Measurements from ENCODE around the gene ZNF578.
"Not testable (repeated sequence)": the region's sequence is repeated elsewhere in the genome, so short reads cannot be mapped to it uniquely, and the experiment has no call there.

Gene ZNF578

GRCh38 chr19:52516191-52516590 is 62.8 kb downstream of the ZNF578 start:
- Histone ChIP-seq H3K4me1 (ENCODE audit: control insufficient read depth, insufficient read depth, low read length, unreplicated experiment) (no peaks in the 10 kb centered on the region), H3K27me3 (ENCODE audit: insufficient read depth, low read length) (no peaks in the 10 kb centered on the region), H3K4me3 (ENCODE audit: low read depth, low read length) (no peak overlapping the region), H3K27ac (ENCODE audit: low read depth, low read length) (no peak overlapping the region), H2AFZ (ENCODE audit: low read length, unreplicated experiment) (no peak overlapping the region), H3K79me2 (ENCODE audit: control insufficient read depth, insufficient read depth, low read length, unreplicated experiment) (no peaks in the 10 kb centered on the region), H3K36me3 (ENCODE audit: insufficient read depth, low read length) (no peaks in the 10 kb centered on the region)

GRCh38 chr19:52518646-52519045 is 65.3 kb downstream of the ZNF578 start:
- no peak overlapping the region for H2AFZ ChIP-seq (ENCODE audit: low read length, unreplicated experiment)
- no peaks in the 10 kb centered on the region for H3K4me1 ChIP-seq (ENCODE audit: control insufficient read depth, insufficient read depth, low read length, unreplicated experiment)
- H3K79me2 ChIP-seq (ENCODE audit: control insufficient read depth, insufficient read depth, low read length, unreplicated experiment) = no peaks in the 10 kb centered on the region
- no peaks in the 10 kb centered on the region for H3K27me3 ChIP-seq (ENCODE audit: insufficient read depth, low read length)
- H3K36me3 ChIP-seq (ENCODE audit: insufficient read depth, low read length) = no peaks in the 10 kb centered on the region
- no peak overlapping the region for H3K4me3 ChIP-seq (ENCODE audit: low read depth, low read length)
- no peak overlapping the region for H3K27ac ChIP-seq (ENCODE audit: low read depth, low read length)

- not testable (repeated sequence) for H3K27me3 ChIP-seq (ENCODE audit: insufficient read depth, low read length); H3K4me1 ChIP-seq (ENCODE audit: control insufficient read depth, insufficient read depth, low read length, unreplicated experiment); H3K79me2 ChIP-seq (ENCODE audit: control insufficient read depth, insufficient read depth, low read length, unreplicated experiment); H2AFZ ChIP-seq (ENCODE audit: low read length, unreplicated experiment); H3K36me3 ChIP-seq (ENCODE audit: insufficient read depth, low read length); H3K27ac ChIP-seq (ENCODE audit: low read depth, low read length); H3K4me3 ChIP-seq (ENCODE audit: low read depth, low read length)
Observed at GRCh38 chr19:52519175-52519574, 65.8 kb downstream of the ZNF578 start.

GRCh38 chr19:52520013-52520412 is 66.7 kb downstream of the ZNF578 start:
- no peak overlapping the region for H3K27ac ChIP-seq (ENCODE audit: low read depth, low read length)
- H3K4me3 ChIP-seq (ENCODE audit: low read depth, low read length) = no peak overlapping the region
- H3K27me3 ChIP-seq (ENCODE audit: insufficient read depth, low read length) = no peaks in the 10 kb centered on the region
- H2AFZ ChIP-seq (ENCODE audit: low read length, unreplicated experiment) = no peak overlapping the region
- no peaks in the 10 kb centered on the region for H3K36me3 ChIP-seq (ENCODE audit: insufficient read depth, low read length)
- H3K79me2 ChIP-seq (ENCODE audit: control insufficient read depth, insufficient read depth, low read length, unreplicated experiment) = no peaks in the 10 kb centered on the region
- no peaks in the 10 kb centered on the region for H3K4me1 ChIP-seq (ENCODE audit: control insufficient read depth, insufficient read depth, low read length, unreplicated experiment)

GRCh38 chr19:52522551-52522950 is 69.2 kb downstream of the ZNF578 start:
- Histone ChIP-seq H3K79me2 (ENCODE audit: control insufficient read depth, insufficient read depth, low read length, unreplicated experiment) (no peaks in the 10 kb centered on the region), H3K36me3 (ENCODE audit: insufficient read depth, low read length) (no peaks in the 10 kb centered on the region), H3K4me1 (ENCODE audit: control insufficient read depth, insufficient read depth, low read length, unreplicated experiment) (no peaks in the 10 kb centered on the region), H3K27ac (ENCODE audit: low read depth, low read length) (no peak overlapping the region), H3K4me3 (ENCODE audit: low read depth, low read length) (no peak overlapping the region), H2AFZ (ENCODE audit: low read length, unreplicated experiment) (no peak overlapping the region), H3K27me3 (ENCODE audit: insufficient read depth, low read length) (no peaks in the 10 kb centered on the region)

GRCh38 chr19:52524086-52524485 is 70.7 kb downstream of the ZNF578 start:
- Histone ChIP-seq H3K27ac (ENCODE audit: low read depth, low read length) (no peak overlapping the region), H3K4me1 (ENCODE audit: control insufficient read depth, insufficient read depth, low read length, unreplicated experiment) (peaks cover 5% of the 10 kb centered on the region), H3K79me2 (ENCODE audit: control insufficient read depth, insufficient read depth, low read length, unreplicated experiment) (peaks cover 13% of the 10 kb centered on the region), H3K27me3 (ENCODE audit: insufficient read depth, low read length) (no peaks in the 10 kb centered on the region), H3K4me3 (ENCODE audit: low read depth, low read length) (no peak overlapping the region), H2AFZ (ENCODE audit: low read length, unreplicated experiment) (no peak overlapping the region), H3K36me3 (ENCODE audit: insufficient read depth, low read length) (no peaks in the 10 kb centered on the region)

GRCh38 chr19:52527134-52527955 is 74.0 kb downstream of the ZNF578 start, which contains the start of gene ZNF808:
TSS of gene ZNF808 (plus strand) at chr19:52527668. CDS start at chr19:52543285, 15,617 bp downstream.
- Histone ChIP-seq H3K79me2 (ENCODE audit: control insufficient read depth, insufficient read depth, low read length, unreplicated experiment) (peaks cover 19% of the 10 kb centered on the region), H3K36me3 (ENCODE audit: insufficient read depth, low read length) (no peaks in the 10 kb centered on the region), H3K4me3 (ENCODE audit: low read depth, low read length) (peak within 1 kb of the TSS; percentile 95), H3K27ac (ENCODE audit: low read depth, low read length) (peak within 1 kb of the TSS; percentile 70; the same call in 1 of the 2 replicates), H3K4me1 (ENCODE audit: control insufficient read depth, insufficient read depth, low read length, unreplicated experiment) (peaks cover 5% of the 10 kb centered on the region), H3K27me3 (ENCODE audit: insufficient read depth, low read length) (no peaks in the 10 kb centered on the region), H2AFZ (ENCODE audit: low read length, unreplicated experiment) (peak within 1 kb of the TSS; percentile 85)

- Histone ChIP-seq H3K4me3 (ENCODE audit: low read depth, low read length) (peak overlapping the region; percentile 95), H2AFZ (ENCODE audit: low read length, unreplicated experiment) (peak overlapping the region; percentile 85), H3K27me3 (ENCODE audit: insufficient read depth, low read length) (no peaks in the 10 kb centered on the region), H3K79me2 (ENCODE audit: control insufficient read depth, insufficient read depth, low read length, unreplicated experiment) (peaks cover 19% of the 10 kb centered on the region), H3K27ac (ENCODE audit: low read depth, low read length) (peak overlapping the region; percentile 70; the same call in 1 of the 2 replicates), H3K4me1 (ENCODE audit: control insufficient read depth, insufficient read depth, low read length, unreplicated experiment) (peaks cover 5% of the 10 kb centered on the region), H3K36me3 (ENCODE audit: insufficient read depth, low read length) (no peaks in the 10 kb centered on the region)
Observed at GRCh38 chr19:52527956-52528351, 74.6 kb downstream of the ZNF578 start.

- H3K36me3 ChIP-seq (ENCODE audit: insufficient read depth, low read length) = no peaks in the 10 kb centered on the region
- peaks cover 23% of the 10 kb centered on the region for H3K79me2 ChIP-seq (ENCODE audit: control insufficient read depth, insufficient read depth, low read length, unreplicated experiment)
- H3K27me3 ChIP-seq (ENCODE audit: insufficient read depth, low read length) = no peaks in the 10 kb centered on the region
- no peak overlapping the region for H3K4me3 ChIP-seq (ENCODE audit: low read depth, low read length)
- no peak overlapping the region for H3K27ac ChIP-seq (ENCODE audit: low read depth, low read length)
- H2AFZ ChIP-seq (ENCODE audit: low read length, unreplicated experiment) = no peak overlapping the region
- peaks cover 5% of the 10 kb centered on the region for H3K4me1 ChIP-seq (ENCODE audit: control insufficient read depth, insufficient read depth, low read length, unreplicated experiment)
Observed at GRCh38 chr19:52532480-52532879, 79.1 kb downstream of the ZNF578 start.

- no peak overlapping the region for H3K4me3 ChIP-seq (ENCODE audit: low read depth, low read length)
- H3K27me3 ChIP-seq (ENCODE audit: insufficient read depth, low read length) = no peaks in the 10 kb centered on the region
- H3K27ac ChIP-seq (ENCODE audit: low read depth, low read length) = no peak overlapping the region
- no peaks in the 10 kb centered on the region for H3K4me1 ChIP-seq (ENCODE audit: control insufficient read depth, insufficient read depth, low read length, unreplicated experiment)
- H2AFZ ChIP-seq (ENCODE audit: low read length, unreplicated experiment) = no peak overlapping the region
- H3K36me3 ChIP-seq (ENCODE audit: insufficient read depth, low read length) = no peaks in the 10 kb centered on the region
- peaks cover 12% of the 10 kb centered on the region for H3K79me2 ChIP-seq (ENCODE audit: control insufficient read depth, insufficient read depth, low read length, unreplicated experiment)
Observed at GRCh38 chr19:52533901-52534300, 80.5 kb downstream of the ZNF578 start.

- H3K27me3 ChIP-seq (ENCODE audit: insufficient read depth, low read length); H3K27ac ChIP-seq (ENCODE audit: low read depth, low read length); H2AFZ ChIP-seq (ENCODE audit: low read length, unreplicated experiment); H3K36me3 ChIP-seq (ENCODE audit: insufficient read depth, low read length); H3K4me1 ChIP-seq (ENCODE audit: control insufficient read depth, insufficient read depth, low read length, unreplicated experiment): not testable (repeated sequence)
- Histone ChIP-seq H3K4me3 (ENCODE audit: low read depth, low read length) (peak overlapping the region; percentile 85), H3K79me2 (ENCODE audit: control insufficient read depth, insufficient read depth, low read length, unreplicated experiment) (peaks cover 12% of the 10 kb centered on the region)
Observed at GRCh38 chr19:52535385-52535770, 82.0 kb downstream of the ZNF578 start.

Data from ACC112 (cell line).